Measurements from ENCODE around the gene PCDHGA9. TPM values are rescaled to one million over a fixed set of nuclear protein-coding genes. Genes with fewer than 3 reads are reported as not detected.

PCDHGA9 gene
- polyA plus RNA-seq, 1 donor (not counting 4 experiments of a cell fraction or from before 2014, with no cell fraction given): 0.28 TPM

GRCh38 chr5:141355641-141356040, 46.9 kb upstream of the PCDHGA9 start:
- no peak for TF ChIP-seq EZH2 (IDR thresholded peaks at IDR 0.05; ENCODE audit: low read length)
- TF ChIP-seq CTCF (optimal IDR thresholded peaks at IDR 0.05 in 1 of 3, IDR thresholded peaks at IDR 0.05 in 1 of 3, conservative IDR thresholded peaks at IDR 0.05 in 1 of 3; ENCODE audit: extremely low read depth in 1 of 3, insufficient read depth in 2 of 3, low read length in 3 of 3): no peak
- H3K36me3 ChIP-seq (ENCODE audit: control insufficient read depth in 2 of 2, extremely low read depth in 1 of 2, insufficient read depth in 2 of 2, low read length in 2 of 2): no peaks in the 10 kb centered on the region
- H3K4me2 ChIP-seq (ENCODE audit: control insufficient read depth, extremely low read depth, insufficient read depth, low read depth, low read length): no peak overlapping the region
- no peak overlapping the region for H3K9ac ChIP-seq (ENCODE audit: control insufficient read depth, extremely low read depth, insufficient read depth, low read length)
- no peaks in the 10 kb centered on the region for H3K9me1 ChIP-seq (ENCODE audit: control insufficient read depth, extremely low read depth, insufficient read depth, low read length)
- H3K9me3 ChIP-seq (ENCODE audit: control insufficient read depth, low read depth, low read length): peaks cover 11% of the 10 kb centered on the region
- FAIRE-seq: no peak
- no peak for DNase-seq (ENCODE audit: low read depth, low spot score)
- H3K4me3 ChIP-seq (ENCODE audit: control insufficient read depth in 2 of 3, extremely low read depth in 1 of 3, insufficient read depth in 2 of 3, low read depth in 1 of 3, low read length in 3 of 3): no peak overlapping the region
- no peaks in the 10 kb centered on the region for H3K4me1 ChIP-seq (ENCODE audit: control insufficient read depth, extremely low read depth, insufficient read depth, low read length)
- no peaks in the 10 kb centered on the region for H3K79me2 ChIP-seq (ENCODE audit: control insufficient read depth, insufficient read depth, low read length)
- H3K27me3 ChIP-seq (ENCODE audit: control insufficient read depth, extremely low read depth, insufficient read depth, low read length): peaks cover 12% of the 10 kb centered on the region
- dilution Hi-C loops (cut with MboI; ENCODE audit: extremely low pct_ligation_motif_present, low sequenced_read_pairs): no loop called here
- no peak overlapping the region for H2AFZ ChIP-seq (ENCODE audit: control insufficient read depth, low read length)
- H4K20me1 ChIP-seq (ENCODE audit: control insufficient read depth, extremely low read depth, insufficient read depth, low read length): no peaks in the 10 kb centered on the region
- no peak overlapping the region for H3K27ac ChIP-seq (ENCODE audit: control insufficient read depth, insufficient read depth, low read length)

GRCh38 chr5:141356133-141356532, 46.4 kb upstream of the PCDHGA9 start:
- H3K9me3 ChIP-seq (ENCODE audit: control insufficient read depth, low read depth, low read length): peaks cover 14% of the 10 kb centered on the region
- H3K4me3 ChIP-seq (ENCODE audit: control insufficient read depth in 2 of 3, extremely low read depth in 1 of 3, insufficient read depth in 2 of 3, low read depth in 1 of 3, low read length in 3 of 3): no peak overlapping the region
- FAIRE-seq: no peak
- no peaks in the 10 kb centered on the region for H3K79me2 ChIP-seq (ENCODE audit: control insufficient read depth, insufficient read depth, low read length)
- H3K9me1 ChIP-seq (ENCODE audit: control insufficient read depth, extremely low read depth, insufficient read depth, low read length): no peaks in the 10 kb centered on the region
- H4K20me1 ChIP-seq (ENCODE audit: control insufficient read depth, extremely low read depth, insufficient read depth, low read length): no peaks in the 10 kb centered on the region
- no peak overlapping the region for H3K27ac ChIP-seq (ENCODE audit: control insufficient read depth, insufficient read depth, low read length)
- H3K4me1 ChIP-seq (ENCODE audit: control insufficient read depth, extremely low read depth, insufficient read depth, low read length): no peaks in the 10 kb centered on the region
- TF ChIP-seq EZH2 (IDR thresholded peaks at IDR 0.05; ENCODE audit: low read length) (no peak), CTCF (optimal IDR thresholded peaks at IDR 0.05 in 1 of 3, IDR thresholded peaks at IDR 0.05 in 1 of 3, conservative IDR thresholded peaks at IDR 0.05 in 1 of 3; ENCODE audit: extremely low read depth in 1 of 3, insufficient read depth in 2 of 3, low read length in 3 of 3) (no peak)
- no peaks in the 10 kb centered on the region for H3K36me3 ChIP-seq (ENCODE audit: control insufficient read depth in 2 of 2, extremely low read depth in 1 of 2, insufficient read depth in 2 of 2, low read length in 2 of 2)
- H3K27me3 ChIP-seq (ENCODE audit: control insufficient read depth, extremely low read depth, insufficient read depth, low read length): peaks cover 17% of the 10 kb centered on the region
- dilution Hi-C loops (cut with MboI; ENCODE audit: extremely low pct_ligation_motif_present, low sequenced_read_pairs): no loop called here
- no peak overlapping the region for H2AFZ ChIP-seq (ENCODE audit: control insufficient read depth, low read length)
- H3K4me2 ChIP-seq (ENCODE audit: control insufficient read depth, extremely low read depth, insufficient read depth, low read depth, low read length): no peak overlapping the region
- H3K9ac ChIP-seq (ENCODE audit: control insufficient read depth, extremely low read depth, insufficient read depth, low read length): no peak overlapping the region
- no peak for DNase-seq (ENCODE audit: low read depth, low spot score)

Data from keratinocyte (primary cell).